GM12865 (cell line): ENCODE data around the gene VSIG1.
A peak's percentile ranks its signal among the peaks of the same experiment; 100 is the strongest.

ENCODE experiments used
- DNase-seq: peaks from one replicate; pipeline ENCODE4 v3.0.0; 2010; ENCODE audit warnings: low read depth
- H3K4me3 ChIP-seq: 2 replicates; pipeline ENCODE4 v1.5.1; 2011; ENCODE audit warnings: mild to moderate bottlenecking, low read depth, low read length, control low read depth
- CTCF ChIP-seq: IDR thresholded peaks from 2 replicates; pipeline ENCODE4 v1.5.1; 2011; ENCODE audit warnings: low read length, control low read depth, low read depth, inconsistent platforms; ENCODE audit not compliant: insufficient read depth; ENCODE audit errors: missing control alignments

Gene VSIG1

DNA sequence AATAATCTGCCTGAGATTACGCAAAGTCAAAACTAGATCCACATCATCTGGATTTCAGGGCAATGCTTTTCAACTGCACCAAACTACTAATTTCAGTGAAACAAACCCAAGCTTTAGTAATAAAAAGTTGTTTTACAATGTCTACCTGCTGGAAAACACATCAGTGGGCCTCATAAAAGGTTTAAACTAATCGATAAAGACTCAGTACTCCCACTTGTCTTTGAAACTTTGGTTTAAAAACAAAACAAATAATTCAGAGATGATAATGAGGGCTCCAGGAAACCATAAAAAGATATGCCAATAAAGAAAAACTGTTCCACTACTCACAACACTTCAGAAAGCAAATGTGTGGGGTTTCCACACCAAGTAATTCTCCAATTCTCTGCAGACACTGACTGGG is 36.2 kb downstream of the VSIG1 start:
- no peak overlapping the region for H3K4me3 ChIP-seq
- no peak for TF ChIP-seq CTCF
- no peak for DNase-seq

DNA sequence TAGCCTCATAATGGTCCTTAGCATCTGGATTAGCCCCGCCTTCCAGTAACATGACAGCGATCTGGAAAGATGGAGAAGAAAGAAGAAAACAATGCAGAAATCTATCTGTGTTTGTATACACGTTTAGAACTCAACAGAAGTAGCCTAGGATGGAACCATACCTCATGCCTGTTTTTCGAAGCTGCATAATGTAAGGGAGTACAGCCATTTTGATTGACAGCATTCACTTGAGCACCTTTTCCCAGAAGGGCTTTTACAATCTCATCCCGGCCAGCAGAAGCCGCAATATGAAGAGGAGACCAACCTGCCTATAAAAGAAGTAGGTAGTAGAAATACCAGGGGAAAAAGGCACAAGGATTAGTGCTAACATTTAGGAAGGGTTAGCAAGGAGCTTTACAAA is 42.9 kb downstream of the VSIG1 start:
- no peak for TF ChIP-seq CTCF
- DNase-seq = no peak
- no peak overlapping the region for H3K4me3 ChIP-seq

- no peak overlapping the region for H3K4me3 ChIP-seq
- TF ChIP-seq CTCF = no peak
- no peak for DNase-seq
These were observed 43.6 kb downstream of the VSIG1 start for GRCh38 chrX:108088511-108088910.

DNA sequence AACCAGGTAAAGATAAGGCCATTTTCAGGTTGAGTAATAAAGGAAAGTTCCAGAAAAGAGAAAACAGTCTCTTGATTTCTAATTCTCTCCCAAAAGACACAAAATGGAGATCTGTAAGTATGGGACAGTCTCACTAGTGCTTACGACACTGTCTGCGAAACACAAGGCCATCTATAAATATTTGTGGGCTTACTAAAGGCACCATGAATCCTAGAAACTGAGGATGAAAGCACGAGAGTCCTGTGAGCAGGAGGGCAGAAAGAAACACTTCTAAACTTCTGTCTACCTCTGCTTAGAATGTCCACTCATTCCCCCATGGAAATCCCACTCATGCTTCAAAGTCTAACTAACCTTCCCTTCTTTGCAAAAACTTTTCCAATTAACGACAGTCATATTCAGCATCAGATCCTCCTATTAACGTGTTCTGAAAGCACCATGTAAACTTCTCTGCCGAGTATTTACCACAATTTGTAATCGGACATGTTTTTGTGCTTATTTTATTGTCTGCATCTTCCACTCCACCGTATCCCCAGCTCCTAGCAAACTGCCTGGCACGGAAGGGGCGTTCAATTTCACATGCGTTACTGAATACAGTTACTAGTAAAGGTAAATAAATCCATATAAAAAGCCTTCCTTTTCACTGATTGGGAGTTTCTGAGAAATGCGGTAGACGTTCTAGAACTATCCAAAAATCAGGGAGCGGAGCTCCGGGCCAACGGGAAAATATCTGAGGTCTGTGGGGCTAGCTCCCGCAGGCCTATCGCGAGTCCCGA is 45.8 kb downstream of the VSIG1 start:
- no peak for TF ChIP-seq CTCF

GRCh38 chrX:108091264-108091877 is 46.5 kb downstream of the VSIG1 start, which contains the start of the genes ATG4A and PSMD10:
Gene ATG4A, plus strand, starts transcription at chrX:108091778. Its CDS starts 49 bp downstream, at chrX:108091827.
Gene PSMD10, minus strand, starts transcription at chrX:108091542. Its CDS starts 22 bp downstream, at chrX:108091520.
- peak within 1 kb of the TSS; percentile 84 for H3K4me3 ChIP-seq
- DNase-seq = peak; percentile 95
- TF ChIP-seq CTCF = no peak

More for the DNA sequence above, 45.8 kb downstream of the VSIG1 start:
- DNase-seq = peak; percentile 16
- peak overlapping the region; percentile 82 for H3K4me3 ChIP-seq

- no peak for DNase-seq
- peak overlapping the region; percentile 84 for H3K4me3 ChIP-seq
- TF ChIP-seq CTCF = no peak
These were observed 47.0 kb downstream of the VSIG1 start for GRCh38 chrX:108091878-108092291.
